Putamen (tissue), 1 donor: ENCODE data around the gene MRPL4.

ENCODE experiments used
- DNase-seq: peaks from one replicate; pipeline ENCODE4 v3.0.0-alpha.2; 2016; ENCODE audit warnings: low spot score

The MRPL4 gene

DNA sequence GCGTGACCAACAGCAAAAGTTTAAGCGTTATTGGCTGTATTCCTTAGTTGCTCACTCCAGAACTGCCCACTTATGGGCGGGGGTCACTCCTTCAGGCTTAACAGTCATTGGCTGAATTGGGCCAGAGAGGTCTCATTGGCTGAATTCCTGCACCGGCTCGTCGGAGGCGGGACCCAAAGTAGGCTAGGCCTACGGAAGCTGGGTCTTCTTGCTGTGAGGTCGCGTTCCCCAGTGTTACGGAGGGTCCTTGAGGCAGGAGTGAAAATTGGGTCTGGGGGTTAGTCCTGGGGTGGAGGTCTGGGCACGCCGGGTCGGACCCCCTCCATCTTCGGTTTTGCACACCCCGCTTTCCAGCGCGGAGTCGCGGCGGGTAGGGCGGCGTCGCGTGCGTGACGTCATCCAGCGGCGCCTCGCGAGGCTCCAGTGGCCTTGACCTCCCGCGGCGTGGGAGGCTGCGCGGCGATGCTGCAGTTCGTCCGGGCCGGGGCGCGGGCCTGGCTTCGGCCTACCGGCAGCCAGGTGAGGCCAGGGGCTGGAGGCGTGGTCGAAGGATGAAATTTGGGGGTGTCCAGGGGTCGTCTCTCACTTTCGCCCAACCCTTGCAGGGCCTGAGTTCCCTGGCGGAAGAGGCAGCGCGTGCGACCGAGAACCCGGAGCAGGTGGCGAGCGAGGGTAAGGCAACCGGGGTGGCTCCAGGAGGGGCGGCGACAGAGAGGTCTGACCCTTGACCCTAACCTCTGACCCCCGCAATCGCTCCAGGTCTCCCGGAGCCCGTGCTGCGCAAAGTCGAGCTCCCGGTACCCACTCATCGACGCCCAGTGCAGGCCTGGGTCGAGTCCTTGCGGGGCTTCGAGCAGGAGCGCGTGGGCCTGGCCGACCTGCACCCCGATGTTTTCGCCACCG, at the start of gene MRPL4:
TSS of gene MRPL4 (plus strand) at position 423 of the 903 bp plus-strand sequence. CDS start at position 463, 40 bp downstream.
- DNase-seq: peak; percentile 99

- no peak for DNase-seq
Observed at GRCh38 chr19:10203686-10204085, 48.3 kb upstream of the MRPL4 start.

DNA sequence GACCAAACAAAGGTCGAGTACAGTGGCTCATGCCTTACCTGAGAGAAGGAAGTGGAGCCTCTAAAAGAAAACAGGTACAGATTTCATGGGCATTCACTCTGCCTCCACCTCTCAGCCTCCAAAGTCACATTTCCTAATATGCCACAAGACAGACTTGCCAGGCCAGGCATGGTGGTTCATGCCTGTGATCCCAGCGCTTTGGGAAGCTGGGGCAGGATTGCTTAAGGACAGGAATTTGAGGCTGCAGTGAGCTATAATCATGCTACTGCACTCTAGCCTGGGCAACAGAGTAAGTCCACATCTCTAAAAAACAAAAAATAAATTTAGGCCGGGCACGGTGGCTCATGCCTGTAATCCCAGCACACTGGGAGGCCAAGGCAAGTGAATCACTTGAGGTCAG, 46.4 kb upstream of the MRPL4 start:
- DNase-seq: no peak

DNA sequence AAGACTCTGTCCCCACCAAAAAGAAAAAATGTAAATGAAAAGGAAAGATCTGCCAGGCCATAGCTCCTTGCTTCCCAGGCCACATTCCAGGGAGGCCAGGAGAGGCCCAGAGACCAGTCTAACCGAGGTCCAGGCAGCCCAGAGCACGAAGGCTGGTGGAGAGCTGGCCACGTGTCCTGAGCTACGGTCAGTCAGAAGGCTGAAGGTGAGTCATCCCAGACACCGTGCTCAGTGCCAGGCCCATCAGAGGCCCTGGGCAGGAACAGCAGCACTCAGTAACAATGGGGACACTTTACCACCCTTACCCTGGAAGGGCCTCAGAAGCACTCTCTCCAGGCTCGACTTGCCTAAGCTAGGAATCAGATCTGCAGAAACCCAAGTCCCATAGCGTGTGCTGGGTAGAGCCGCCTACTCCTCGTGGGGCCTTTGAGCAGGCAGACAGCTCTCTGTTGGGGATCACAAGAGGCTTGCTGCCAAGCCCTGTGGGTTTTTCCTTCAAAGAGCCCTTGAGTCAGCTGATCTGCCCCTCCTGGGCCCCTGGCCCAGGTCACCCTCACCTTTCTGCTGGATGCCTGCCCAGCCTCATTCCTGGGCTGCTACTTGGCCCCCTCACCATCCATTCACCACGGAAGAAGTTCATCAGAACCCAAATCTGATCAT, 45.7 kb upstream of the MRPL4 start:
- no peak for DNase-seq

- no peak for DNase-seq
Observed at GRCh38 chr19:10207026-10207425, 45.0 kb upstream of the MRPL4 start.

DNA sequence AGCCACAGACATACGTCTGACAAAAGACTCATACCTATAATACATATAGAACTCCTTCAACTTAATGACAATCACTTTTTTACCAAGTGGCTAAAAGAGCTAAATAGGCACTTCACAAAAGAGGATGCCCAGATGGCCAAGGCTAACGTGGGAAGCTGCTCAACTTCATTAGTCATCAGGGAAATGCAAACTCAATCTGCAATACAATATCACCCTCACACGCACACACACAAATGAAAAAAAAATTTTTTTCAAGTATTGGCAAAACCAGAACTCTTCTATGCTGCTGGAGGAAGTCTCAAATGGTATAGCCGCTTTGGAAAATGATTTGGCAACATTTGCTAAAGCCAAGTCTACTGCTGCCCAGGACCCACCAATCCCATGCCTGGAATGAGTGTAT, 42.7 kb upstream of the MRPL4 start:
- no peak for DNase-seq

GRCh38 chr19:10211061-10211460, 41.0 kb upstream of the MRPL4 start:
- no peak for DNase-seq

DNA sequence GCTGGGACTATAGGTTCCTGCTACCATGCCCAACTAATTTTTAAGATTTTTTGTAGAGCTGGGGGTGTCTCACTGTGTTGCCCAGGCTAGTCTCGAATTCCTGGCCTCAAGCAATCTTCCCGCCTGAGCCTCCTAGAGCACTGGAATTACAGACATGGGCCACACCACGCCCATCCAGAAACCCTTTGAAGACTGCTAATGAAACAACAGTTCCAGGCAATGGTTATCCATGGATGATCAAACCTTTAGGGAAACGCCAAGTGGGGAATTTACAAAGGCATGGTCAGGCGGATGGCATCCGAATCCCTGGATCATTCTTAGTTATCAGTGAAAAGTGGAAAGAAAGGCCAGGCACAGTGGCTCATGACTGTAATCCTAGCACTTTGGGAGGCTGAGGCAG, 40.3 kb upstream of the MRPL4 start:
- DNase-seq: no peak

DNA sequence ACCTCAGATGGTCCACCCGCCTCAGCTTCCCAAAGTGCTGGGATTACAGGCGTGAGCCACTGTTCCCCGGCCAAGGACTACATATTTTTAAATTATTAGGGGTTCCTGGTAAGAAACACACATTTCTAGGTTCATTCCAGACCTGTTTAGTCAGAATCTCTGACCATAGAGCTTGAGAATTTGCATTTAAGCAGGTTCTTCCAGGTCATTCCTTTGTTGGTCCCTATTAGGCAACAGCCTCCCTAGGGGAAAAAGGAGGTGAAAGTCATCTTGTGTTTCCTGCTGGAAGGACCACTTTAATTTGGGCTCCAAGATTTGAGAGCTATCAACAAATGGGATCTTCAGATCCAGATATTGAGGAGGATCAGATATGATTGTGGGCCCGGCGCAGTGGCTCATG, 37.2 kb upstream of the MRPL4 start:
- DNase-seq: no peak

GRCh38 chr19:10217085-10217484, 34.9 kb upstream of the MRPL4 start:
- no peak for DNase-seq

DNA sequence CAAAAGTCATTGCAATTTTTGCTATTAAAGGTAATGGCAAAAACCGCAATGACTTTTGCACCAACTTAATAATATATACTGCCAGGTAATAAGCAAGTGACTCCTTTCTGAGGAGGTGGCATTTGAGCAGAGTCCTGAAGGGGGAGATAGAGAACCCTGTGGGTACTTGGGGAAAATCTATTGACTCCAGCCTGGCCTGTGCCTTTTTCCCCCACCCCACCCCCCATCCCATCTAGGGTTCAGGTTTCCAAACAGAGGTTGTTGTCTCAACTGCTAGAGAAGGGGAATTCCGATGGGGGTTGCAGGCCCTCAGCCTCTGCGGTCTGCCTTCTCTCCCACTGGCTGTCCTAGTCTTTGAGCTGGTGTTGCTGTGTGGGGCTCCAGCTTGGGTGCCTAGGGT, 32.3 kb upstream of the MRPL4 start:
- no peak for DNase-seq

- DNase-seq: no peak
Observed at GRCh38 chr19:10220695-10221094, 31.3 kb upstream of the MRPL4 start.

DNA sequence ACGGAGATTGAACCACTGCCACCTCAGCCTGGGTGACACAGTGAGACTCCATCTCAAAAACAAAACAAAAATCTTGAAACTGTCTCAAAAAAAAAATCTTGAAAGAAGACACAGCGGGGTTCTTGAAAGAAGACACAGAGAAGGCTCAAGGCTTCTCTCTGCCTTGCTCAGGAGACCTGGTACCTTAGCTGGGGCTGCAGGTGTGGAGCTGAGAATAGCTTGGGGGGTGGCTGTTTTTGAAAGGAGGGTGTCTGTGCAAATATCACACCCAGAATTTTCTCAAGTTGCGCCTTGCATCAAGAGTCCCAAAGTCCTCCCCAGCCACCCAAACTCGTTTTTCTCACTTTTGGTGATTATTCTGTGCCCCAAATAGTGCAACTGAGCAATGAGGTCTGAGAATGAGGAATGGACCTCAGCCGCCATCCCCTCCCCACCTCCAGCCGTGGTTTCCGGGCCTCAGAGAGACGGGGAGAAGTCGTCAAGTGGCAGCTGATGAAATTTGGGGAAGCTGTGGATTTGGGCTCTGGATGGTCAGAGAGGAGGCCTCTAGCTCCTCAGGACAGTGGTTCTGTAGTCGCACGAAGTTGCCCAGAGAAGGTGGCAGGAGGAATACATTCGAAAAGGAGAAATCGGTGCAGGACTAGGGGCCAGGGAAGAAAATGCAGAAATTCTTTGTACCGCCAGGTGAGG, 29.7 kb upstream of the MRPL4 start:
- DNase-seq: no peak

GRCh38 chr19:10223488-10224213, 28.4 kb upstream of the MRPL4 start:
- no peak for DNase-seq

DNA sequence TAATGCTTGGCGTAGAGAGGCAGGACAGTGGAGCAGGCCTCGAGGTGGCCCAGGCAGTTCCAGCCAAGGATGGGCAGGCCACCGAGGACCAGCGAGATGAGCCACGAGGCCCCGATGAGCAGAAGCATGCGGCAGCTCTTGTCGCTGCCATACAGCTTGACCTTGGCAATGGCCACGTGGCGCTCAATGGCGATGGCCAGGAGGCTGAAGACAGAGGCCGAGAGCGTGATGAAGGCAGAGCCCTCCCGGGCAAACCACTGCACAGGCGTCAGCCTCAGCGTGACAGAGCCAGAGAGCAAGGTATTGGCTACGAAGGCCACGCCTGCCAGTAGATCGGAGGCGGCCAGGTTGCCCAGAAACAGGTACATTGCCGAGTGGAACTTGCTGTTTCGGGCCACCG, 27.7 kb upstream of the MRPL4 start:
- DNase-seq: no peak

DNA sequence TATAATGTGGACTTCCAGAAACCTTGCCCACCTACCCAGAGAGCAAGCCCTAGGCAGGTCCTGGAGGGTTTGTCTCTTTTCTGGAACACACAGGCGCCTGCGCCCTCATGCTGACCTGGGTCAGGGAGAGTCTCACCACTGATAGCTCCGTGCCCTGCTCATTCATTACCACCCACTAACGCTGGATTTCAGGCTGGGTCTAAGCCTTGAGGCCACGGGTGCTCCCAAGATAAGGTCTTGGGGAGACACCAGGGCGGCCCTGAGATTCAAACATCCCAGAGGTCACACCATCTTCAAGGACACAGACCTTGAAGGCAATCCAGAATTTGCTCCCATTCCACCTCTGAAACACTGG, 26.0 kb upstream of the MRPL4 start:
- DNase-seq: no peak

- DNase-seq: no peak
Observed at GRCh38 chr19:10226376-10227025, 25.5 kb upstream of the MRPL4 start.

- DNase-seq: peak; percentile 97
Observed at GRCh38 chr19:10227026-10227971, 24.7 kb upstream of the MRPL4 start.

DNA sequence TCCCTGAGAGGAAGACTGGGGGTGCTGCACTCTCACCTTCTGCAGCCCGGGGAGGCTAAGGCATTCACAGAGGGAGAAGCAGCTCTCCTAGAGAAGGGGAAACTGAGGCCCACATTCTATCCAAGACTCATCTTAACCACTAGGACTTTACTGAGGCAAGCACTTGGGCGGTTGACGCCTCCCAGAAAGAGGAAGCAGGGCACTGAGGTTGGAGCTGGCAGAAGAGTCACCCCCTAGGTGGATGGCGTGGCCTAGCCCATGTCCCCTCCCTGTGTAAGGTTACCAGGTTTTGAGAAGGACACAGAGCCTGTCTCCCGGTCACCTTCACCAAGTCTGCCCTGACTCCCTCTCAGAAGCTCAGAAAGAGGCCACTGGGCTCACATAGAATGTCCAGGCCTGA, 23.6 kb upstream of the MRPL4 start:
- DNase-seq: no peak

- no peak for DNase-seq
Observed at GRCh38 chr19:10228920-10229319, 23.1 kb upstream of the MRPL4 start.
